ENCODE data around the gene BBS12. TPM values are rescaled to one million over a fixed set of nuclear protein-coding genes. Genes with fewer than 3 reads are reported as not detected.
"Not testable (repeated sequence)": the region's sequence is repeated elsewhere in the genome, so short reads cannot be mapped to it uniquely, and the experiment has no call there.

BBS12 gene
- polyA plus RNA-seq, 3 donors: 0.19 to 1.0 (median 0.52) TPM

DNA sequence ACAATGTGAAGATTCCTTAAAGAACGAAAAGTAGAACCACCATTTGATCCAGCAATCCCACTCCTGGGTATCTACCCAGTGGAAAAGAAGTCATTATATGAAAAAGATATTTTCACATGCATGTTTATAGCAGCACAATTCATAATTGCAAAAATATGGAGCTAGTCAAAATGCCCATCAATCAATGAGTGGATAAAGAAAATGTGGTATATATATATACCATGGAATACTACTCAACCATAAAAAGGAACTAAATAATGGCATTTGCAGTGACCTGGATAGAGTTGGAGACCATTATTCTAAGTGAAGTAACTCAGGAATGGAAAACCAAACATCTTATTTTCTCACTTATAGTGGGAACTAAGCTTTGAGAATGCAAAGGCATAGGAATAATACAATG, 54.4 kb downstream of the BBS12 start:
- intact Hi-C loops (cut with micrococcal nuclease); DNase-seq; H3K27me3 Mint-ChIP-seq (ENCODE audit: low read depth in 3 of 3); H3K27ac ChIP-seq (ENCODE audit: low read depth in 1 of 2, low read length in 2 of 2); H2AFZ ChIP-seq (ENCODE audit: insufficient read depth, low read depth, low read length, poor library complexity, severe bottlenecking); H3K27me3 ChIP-seq (ENCODE audit: control insufficient read depth in 2 of 2, insufficient read depth in 2 of 2, low read length in 2 of 2); H3K36me3 Mint-ChIP-seq; H3K9me3 ChIP-seq (replicated peaks in 1 of 2; ENCODE audit: control insufficient read depth in 1 of 2, insufficient read depth in 1 of 2, low read length in 2 of 2); H3K27ac Mint-ChIP-seq; H3K4me3 ChIP-seq (replicated peaks in 1 of 3; ENCODE audit: low read depth in 2 of 3, low read length in 3 of 3); H3K4me2 ChIP-seq (replicated peaks; ENCODE audit: extremely low read depth, low read length, poor library complexity, severe bottlenecking); H3K4me1 ChIP-seq (ENCODE audit: control insufficient read depth in 1 of 2, insufficient read depth in 2 of 2, low read length in 2 of 2); H3K9me3 Mint-ChIP-seq; H3K4me1 Mint-ChIP-seq; H3K36me3 ChIP-seq (replicated peaks in 1 of 2; ENCODE audit: control insufficient read depth in 1 of 2, insufficient read depth in 2 of 2, low read length in 2 of 2); H4K20me1 ChIP-seq (ENCODE audit: insufficient read depth, low read length); H3K79me2 ChIP-seq (ENCODE audit: insufficient read depth, low read length); H3K9ac ChIP-seq (ENCODE audit: insufficient read depth, low read length, poor library complexity, severe bottlenecking); H3K4me3 Mint-ChIP-seq: not testable (repeated sequence)
- WGBS (ENCODE audit: insufficient coverage): no CpG with 5 or more reads among the region's 1 CpG

DNA sequence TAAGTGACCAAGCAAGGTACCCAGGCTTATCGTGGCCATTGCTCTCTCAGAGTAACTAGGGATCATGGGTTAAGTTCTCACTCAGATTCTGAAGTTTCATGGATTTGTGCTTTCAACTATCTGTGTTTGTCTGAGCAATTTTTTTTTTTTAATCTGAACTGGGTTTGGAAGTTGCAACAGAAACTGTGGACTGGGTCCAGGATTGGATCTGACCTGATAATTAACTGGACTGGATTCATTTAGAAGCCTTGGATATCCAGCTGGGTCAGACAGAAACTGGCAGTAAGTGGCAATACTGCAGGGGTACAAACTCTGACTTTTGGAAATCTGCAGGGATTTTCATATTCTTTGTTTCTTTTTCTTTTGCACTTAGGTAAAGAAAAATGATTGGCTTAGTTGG, 55.4 kb downstream of the BBS12 start:
- intact Hi-C loops (cut with micrococcal nuclease): no loop called here
- Mint-ChIP-seq H3K27ac (no peak overlapping the region), H3K36me3 (no peaks in the 10 kb centered on the region), H3K4me3 (no peak overlapping the region), H3K9me3 (peaks cover 0 to 5% (median 2%) of the 10 kb centered on the region in 7 donors), H3K4me1 (no peaks in the 10 kb centered on the region), H3K27me3 (ENCODE audit: low read depth in 3 of 3) (peaks cover 2 to 4% (median 3%) of the 10 kb centered on the region in 3 donors)
- H3K9me3 ChIP-seq (replicated peaks in 1 of 2; ENCODE audit: control insufficient read depth in 1 of 2, insufficient read depth in 1 of 2, low read length in 2 of 2): no peaks in the 10 kb centered on the region
- DNase-seq: no peak
- TF ChIP-seq, protein P1, sequence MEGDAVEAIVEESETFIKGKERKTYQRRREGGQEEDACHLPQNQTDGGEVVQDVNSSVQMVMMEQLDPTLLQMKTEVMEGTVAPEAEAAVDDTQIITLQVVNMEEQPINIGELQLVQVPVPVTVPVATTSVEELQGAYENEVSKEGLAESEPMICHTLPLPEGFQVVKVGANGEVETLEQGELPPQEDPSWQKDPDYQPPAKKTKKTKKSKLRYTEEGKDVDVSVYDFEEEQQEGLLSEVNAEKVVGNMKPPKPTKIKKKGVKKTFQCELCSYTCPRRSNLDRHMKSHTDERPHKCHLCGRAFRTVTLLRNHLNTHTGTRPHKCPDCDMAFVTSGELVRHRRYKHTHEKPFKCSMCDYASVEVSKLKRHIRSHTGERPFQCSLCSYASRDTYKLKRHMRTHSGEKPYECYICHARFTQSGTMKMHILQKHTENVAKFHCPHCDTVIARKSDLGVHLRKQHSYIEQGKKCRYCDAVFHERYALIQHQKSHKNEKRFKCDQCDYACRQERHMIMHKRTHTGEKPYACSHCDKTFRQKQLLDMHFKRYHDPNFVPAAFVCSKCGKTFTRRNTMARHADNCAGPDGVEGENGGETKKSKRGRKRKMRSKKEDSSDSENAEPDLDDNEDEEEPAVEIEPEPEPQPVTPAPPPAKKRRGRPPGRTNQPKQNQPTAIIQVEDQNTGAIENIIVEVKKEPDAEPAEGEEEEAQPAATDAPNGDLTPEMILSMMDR (IDR thresholded peaks at IDR 0.05): no peak
- no peak overlapping the region for H3K4me2 ChIP-seq (replicated peaks; ENCODE audit: extremely low read depth, low read length, poor library complexity, severe bottlenecking)
- no peak overlapping the region for H2AFZ ChIP-seq (ENCODE audit: insufficient read depth, low read depth, low read length, poor library complexity, severe bottlenecking)
- H3K9ac ChIP-seq (ENCODE audit: insufficient read depth, low read length, poor library complexity, severe bottlenecking): no peak overlapping the region
- H3K4me1 ChIP-seq (ENCODE audit: control insufficient read depth in 1 of 2, insufficient read depth in 2 of 2, low read length in 2 of 2): no peaks in the 10 kb centered on the region
- WGBS (ENCODE audit: insufficient coverage): 100% methylated on average over 1 of the region's 1 CpG
- no peaks in the 10 kb centered on the region for H3K27me3 ChIP-seq (ENCODE audit: control insufficient read depth in 2 of 2, insufficient read depth in 2 of 2, low read length in 2 of 2)
- H4K20me1 ChIP-seq (ENCODE audit: insufficient read depth, low read length): no peaks in the 10 kb centered on the region
- H3K4me3 ChIP-seq (replicated peaks in 1 of 3; ENCODE audit: low read depth in 2 of 3, low read length in 3 of 3): no peak overlapping the region
- no peak overlapping the region for H3K27ac ChIP-seq (ENCODE audit: low read depth in 1 of 2, low read length in 2 of 2)
- no peaks in the 10 kb centered on the region for H3K36me3 ChIP-seq (replicated peaks in 1 of 2; ENCODE audit: control insufficient read depth in 1 of 2, insufficient read depth in 2 of 2, low read length in 2 of 2)
- no peaks in the 10 kb centered on the region for H3K79me2 ChIP-seq (ENCODE audit: insufficient read depth, low read length)

Data from CD14-positive monocyte (primary cell).